Duodenal mucosa (tissue), 2 donors: ENCODE measurements around the gene NRXN2.
"Not testable (repeated sequence)": the region's sequence is repeated elsewhere in the genome, so short reads cannot be mapped to it uniquely, and the experiment has no call there.

Source experiments
- H3K27ac ChIP-seq: one replicate; pipeline ENCODE4 v1.7.0; 2013; ENCODE audit warnings: low read depth, low read length
- H3K27me3 ChIP-seq, 2 donors: one replicate each; pipeline ENCODE4 v1.7.0; 2013; ENCODE audit warnings: low read length in 2 of 2, control low read depth in 1 of 2; ENCODE audit not compliant: insufficient read depth in 2 of 2, control insufficient read depth in 1 of 2
- H3K36me3 ChIP-seq, 2 donors: one replicate each; pipeline ENCODE4 v1.7.0; 2013; ENCODE audit warnings: low read length in 2 of 2, control low read depth in 1 of 2; ENCODE audit not compliant: insufficient read depth in 2 of 2, control insufficient read depth in 1 of 2
- H3K4me1 ChIP-seq, 2 donors: one replicate each; pipeline ENCODE4 v1.7.0; 2013; ENCODE audit warnings: low read length in 2 of 2, control low read depth in 1 of 2; ENCODE audit not compliant: insufficient read depth in 2 of 2, control insufficient read depth in 1 of 2
- H3K4me3 ChIP-seq, 2 donors: one replicate each; pipeline ENCODE4 v1.7.0; 2013; ENCODE audit warnings: low read length in 2 of 2, low read depth in 1 of 2
- H3K9ac ChIP-seq, 2 donors: one replicate each; pipeline ENCODE4 v1.7.0; 2013; ENCODE audit warnings: low read length in 2 of 2, low read depth in 1 of 2
- H3K9me3 ChIP-seq, 2 donors: one replicate each; pipeline ENCODE4 v1.7.0; 2013; ENCODE audit warnings: low read length in 2 of 2, control low read depth in 1 of 2; ENCODE audit not compliant: control insufficient read depth in 1 of 2

NRXN2 gene

GRCh38 chr11:64675450-64676260 lies 47.3 kb downstream of the NRXN2 start:
- H3K9ac ChIP-seq: no peak overlapping the region
- H3K36me3 ChIP-seq: no peaks in the 10 kb centered on the region
- H3K9me3 ChIP-seq: no peaks in the 10 kb centered on the region
- H3K4me3 ChIP-seq: no peak overlapping the region
- H3K4me1 ChIP-seq: peaks cover 4 to 6% of the 10 kb centered on the region in 2 donors
- H3K27me3 ChIP-seq: peaks cover 42 to 50% of the 10 kb centered on the region in 2 donors
- H3K27ac ChIP-seq: no peak overlapping the region

- Histone ChIP-seq H3K27me3 (peaks cover 42 to 45% of the 10 kb centered on the region in 2 donors), H3K4me3 (no peak overlapping the region), H3K4me1 (peaks cover 11 to 13% of the 10 kb centered on the region in 2 donors), H3K36me3 (no peaks in the 10 kb centered on the region), H3K9ac (no peak overlapping the region), H3K27ac (no peak overlapping the region), H3K9me3 (no peaks in the 10 kb centered on the region)
These were observed 48.2 kb downstream of the NRXN2 start for GRCh38 chr11:64674774-64675173.

GRCh38 chr11:64673279-64673678 lies 49.7 kb downstream of the NRXN2 start:
- Histone ChIP-seq H3K9ac (no peak overlapping the region), H3K27me3 (peaks cover 36 to 39% of the 10 kb centered on the region in 2 donors), H3K9me3 (no peaks in the 10 kb centered on the region), H3K36me3 (no peaks in the 10 kb centered on the region), H3K4me3 (no peak overlapping the region), H3K27ac (no peak overlapping the region), H3K4me1 (peaks cover 11 to 14% of the 10 kb centered on the region in 2 donors)

GRCh38 chr11:64672875-64673274 lies 50.1 kb downstream of the NRXN2 start:
- no peak overlapping the region for H3K9ac ChIP-seq
- peaks cover 11 to 14% of the 10 kb centered on the region in 2 donors for H3K4me1 ChIP-seq
- no peaks in the 10 kb centered on the region for H3K36me3 ChIP-seq
- no peak overlapping the region for H3K4me3 ChIP-seq
- no peak overlapping the region for H3K27ac ChIP-seq
- no peaks in the 10 kb centered on the region for H3K9me3 ChIP-seq
- H3K27me3 ChIP-seq: peaks cover 34 to 35% of the 10 kb centered on the region in 2 donors

GRCh38 chr11:64670975-64671374 lies 52.0 kb downstream of the NRXN2 start:
- peaks cover 11 to 14% of the 10 kb centered on the region in 2 donors for H3K4me1 ChIP-seq
- no peaks in the 10 kb centered on the region for H3K9me3 ChIP-seq
- peaks cover 23 to 26% of the 10 kb centered on the region in 2 donors for H3K27me3 ChIP-seq
- no peak overlapping the region for H3K27ac ChIP-seq
- no peaks in the 10 kb centered on the region for H3K36me3 ChIP-seq
- no peak overlapping the region for H3K9ac ChIP-seq
- H3K4me3 ChIP-seq: no peak overlapping the region

- H3K36me3 ChIP-seq: no peaks in the 10 kb centered on the region
- no peak overlapping the region for H3K27ac ChIP-seq
- H3K9ac ChIP-seq: no peak overlapping the region
- peaks cover 5 to 6% of the 10 kb centered on the region in 2 donors for H3K27me3 ChIP-seq
- peaks cover 11 to 14% of the 10 kb centered on the region in 2 donors for H3K4me1 ChIP-seq
- H3K9me3 ChIP-seq: no peaks in the 10 kb centered on the region
- no peak overlapping the region for H3K4me3 ChIP-seq
These were observed 55.7 kb downstream of the NRXN2 start for GRCh38 chr11:64667154-64667745.

- no peaks in the 10 kb centered on the region for H3K36me3 ChIP-seq
- no peak overlapping the region for H3K4me3 ChIP-seq
- H3K9me3 ChIP-seq: no peaks in the 10 kb centered on the region
- H3K27ac ChIP-seq: no peak overlapping the region
- H3K9ac ChIP-seq: no peak overlapping the region
- H3K4me1 ChIP-seq: peaks cover 3 to 7% of the 10 kb centered on the region in 2 donors
- H3K27me3 ChIP-seq: no peaks in the 10 kb centered on the region
These were observed 57.6 kb downstream of the NRXN2 start for GRCh38 chr11:64665411-64665821.

GRCh38 chr11:64664236-64664870 lies 58.6 kb downstream of the NRXN2 start:
- not testable (repeated sequence) for H3K27ac ChIP-seq, H3K9me3 ChIP-seq, H3K27me3 ChIP-seq, H3K4me3 ChIP-seq, H3K4me1 ChIP-seq, H3K9ac ChIP-seq, H3K36me3 ChIP-seq

GRCh38 chr11:64663656-64664055 lies 59.3 kb downstream of the NRXN2 start:
- Histone ChIP-seq H3K9ac (no peak overlapping the region), H3K9me3 (no peaks in the 10 kb centered on the region), H3K36me3 (no peaks in the 10 kb centered on the region), H3K4me3 (no peak overlapping the region), H3K4me1 (no peaks in the 10 kb centered on the region), H3K27me3 (no peaks in the 10 kb centered on the region), H3K27ac (no peak overlapping the region)

GRCh38 chr11:64661614-64662013 lies 61.4 kb downstream of the NRXN2 start:
- H3K4me3 ChIP-seq: no peak overlapping the region
- H3K27ac ChIP-seq: no peak overlapping the region
- H3K36me3 ChIP-seq: no peaks in the 10 kb centered on the region
- no peaks in the 10 kb centered on the region for H3K9me3 ChIP-seq
- H3K4me1 ChIP-seq: no peaks in the 10 kb centered on the region
- H3K27me3 ChIP-seq: no peaks in the 10 kb centered on the region
- H3K9ac ChIP-seq: no peak overlapping the region
